Gastroesophageal sphincter (tissue), 4 donors: Measurements from ENCODE around the gene RANGAP1. TPM values are rescaled to one million over a fixed set of nuclear protein-coding genes. Genes with fewer than 3 reads are reported as not detected.

ENCODE experiments used
- ATAC-seq: fragments of 150-250 bp; one replicate; pipeline ENCODE4 v1.9.1; 2016; ENCODE audit warnings: mild to moderate bottlenecking, moderate library complexity
- H3K27ac ChIP-seq, 4 donors: fragments of 200-600 bp; sonication (generic) in 3 of 4; 1 replicate in 3 of 4; 2 replicates in 1 of 4; pipeline ENCODE4 v1.5.1; 2016 to 2019
- H3K27me3 ChIP-seq: fragments of 200-600 bp; sonication (generic); one replicate; pipeline ENCODE4 v1.5.1; 2019
- H3K36me3 ChIP-seq, 2 donors: fragments of 200-600 bp; sonication (generic); one replicate each; pipeline ENCODE4 v1.5.1; 2019; ENCODE audit warnings: control low read depth in 1 of 2
- H3K4me1 ChIP-seq, 3 donors: fragments of 200-600 bp; sonication (generic); 1 replicate in 2 of 3; 2 replicates in 1 of 3; pipeline ENCODE4 v1.5.1; 2016 to 2019; ENCODE audit warnings: control low read depth in 2 of 3
- H3K4me3 ChIP-seq, 2 donors: fragments of 200-600 bp; sonication (generic); one replicate each; pipeline ENCODE4 v1.5.1; 2019; ENCODE audit warnings: mild to moderate bottlenecking in 1 of 2, moderate library complexity in 1 of 2
- H3K9me3 ChIP-seq, 3 donors: fragments of 200-600 bp; sonication (generic); one replicate each; pipeline ENCODE4 v1.5.1; 2017 to 2019; ENCODE audit warnings: control low read depth in 2 of 3
- EP300 ChIP-seq: sonication (generic); formaldehyde crosslinking; IDR thresholded peaks from one replicate; pipeline ENCODE4 v1.6.1; 2017; ENCODE audit warnings: antibody characterized with exemption, mild to moderate bottlenecking
- POLR2A ChIP-seq, 2 donors: fragments of 450-650 bp; IDR thresholded peaks; one replicate each; pipeline ENCODE4 v1.6.1; 2017; ENCODE audit warnings: antibody characterized with exemption in 2 of 2, mild to moderate bottlenecking in 2 of 2, moderate library complexity in 1 of 2
- POLR2AphosphoS5 ChIP-seq: sonication (generic); formaldehyde crosslinking; IDR thresholded peaks from one replicate; pipeline ENCODE4 v1.6.1; 2017; ENCODE audit warnings: antibody characterized with exemption
- WGBS, 2 donors: methylation state at CpG; one replicate each; pipeline ENCODE4 v1.1.5; 2018; ENCODE audit warnings: low coverage in 1 of 2; 5-methylcytosine and 5-hydroxymethylcytosine counted together
- total RNA-seq, 4 donors: library from RNA; depleted of rRNA; stranded (reverse); fragments of >200 nt; gene quantifications; one replicate each; pipeline ENCODE4 v1.1.0, GENCODE V29; 2016
- TF ChIP-seq, protein P1 (sequence below), 4 experiments: fragments of 200-600 bp in 2 of 4; fragments of 450-650 bp in 2 of 4; sonication (generic) in 1 of 4; IDR thresholded peaks; one replicate each; pipeline ENCODE4 v1.5.1; 2017 to 2019; ENCODE audit warnings: antibody characterized with exemption in 4 of 4, mild to moderate bottlenecking in 2 of 4, moderate library complexity in 2 of 4

The RANGAP1 gene
- total RNA-seq, 4 donors from 2014 or later: 47.9 to 91.5 (median 59.1) TPM

DNA sequence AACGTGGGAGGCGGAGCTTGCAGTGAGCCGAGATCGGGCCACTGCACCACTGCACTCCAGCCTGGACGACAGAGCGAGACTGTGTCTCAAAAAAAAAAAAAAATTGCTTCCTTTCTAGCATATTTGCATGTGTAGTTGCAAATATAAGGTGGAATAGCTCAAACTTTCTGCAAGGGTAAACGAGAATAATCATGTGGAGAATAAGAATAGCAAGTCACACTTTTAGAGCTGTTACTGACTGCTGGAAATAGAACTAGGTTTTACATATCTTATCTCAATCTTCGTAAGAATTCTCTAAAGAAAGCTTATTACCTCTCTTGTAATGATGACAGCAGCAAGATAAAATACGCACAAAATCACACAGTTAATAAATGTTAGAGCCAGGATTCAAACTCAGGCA lies 79.3 kb downstream of the RANGAP1 start:
- ATAC-seq: no peak
- Histone ChIP-seq H3K27me3 (no peaks in the 10 kb centered on the region), H3K4me3 (no peak overlapping the region), H3K27ac (no peak overlapping the region), H3K4me1 (peaks cover 0 to 16% (median 6%) of the 10 kb centered on the region in 3 donors), H3K36me3 (peaks cover 0 to 37% of the 10 kb centered on the region in 2 donors), H3K9me3 (no peaks in the 10 kb centered on the region)
- no peak for TF ChIP-seq POLR2A (IDR thresholded peaks at IDR 0.05)
- TF ChIP-seq, protein P1, sequence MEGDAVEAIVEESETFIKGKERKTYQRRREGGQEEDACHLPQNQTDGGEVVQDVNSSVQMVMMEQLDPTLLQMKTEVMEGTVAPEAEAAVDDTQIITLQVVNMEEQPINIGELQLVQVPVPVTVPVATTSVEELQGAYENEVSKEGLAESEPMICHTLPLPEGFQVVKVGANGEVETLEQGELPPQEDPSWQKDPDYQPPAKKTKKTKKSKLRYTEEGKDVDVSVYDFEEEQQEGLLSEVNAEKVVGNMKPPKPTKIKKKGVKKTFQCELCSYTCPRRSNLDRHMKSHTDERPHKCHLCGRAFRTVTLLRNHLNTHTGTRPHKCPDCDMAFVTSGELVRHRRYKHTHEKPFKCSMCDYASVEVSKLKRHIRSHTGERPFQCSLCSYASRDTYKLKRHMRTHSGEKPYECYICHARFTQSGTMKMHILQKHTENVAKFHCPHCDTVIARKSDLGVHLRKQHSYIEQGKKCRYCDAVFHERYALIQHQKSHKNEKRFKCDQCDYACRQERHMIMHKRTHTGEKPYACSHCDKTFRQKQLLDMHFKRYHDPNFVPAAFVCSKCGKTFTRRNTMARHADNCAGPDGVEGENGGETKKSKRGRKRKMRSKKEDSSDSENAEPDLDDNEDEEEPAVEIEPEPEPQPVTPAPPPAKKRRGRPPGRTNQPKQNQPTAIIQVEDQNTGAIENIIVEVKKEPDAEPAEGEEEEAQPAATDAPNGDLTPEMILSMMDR (IDR thresholded peaks at IDR 0.05): no peak
- 92 to 96% methylated on average over 6 to 8 of the region's 9 CpGs for WGBS, 2 donors

GRCh38 chr22:41204992-41205900 lies 80.7 kb downstream of the RANGAP1 start, which contains the start of gene L3MBTL2:
TSS of gene L3MBTL2 (plus strand) at chr22:41205312. CDS start at chr22:41205363, 51 bp downstream.
- 5 to 7% methylated on average over 11 to 21 of the region's 47 CpGs for WGBS, 2 donors
- peak; percentile 18 to 24 for TF ChIP-seq POLR2A (IDR thresholded peaks at IDR 0.05)
- peak; percentile 73 for TF ChIP-seq POLR2AphosphoS5
- TF ChIP-seq, protein P1 (IDR thresholded peaks at IDR 0.05): no peak
- Histone ChIP-seq H3K27me3 (no peaks in the 10 kb centered on the region), H3K4me3 (peak within 1 kb of the TSS; percentile 59 to 82), H3K27ac (peak within 1 kb of the TSS; percentile 19 to 93 (median 86)), H3K36me3 (peaks cover 0 to 26% of the 10 kb centered on the region in 2 donors), H3K9me3 (no peaks in the 10 kb centered on the region), H3K4me1 (peaks cover 0 to 16% (median 6%) of the 10 kb centered on the region in 3 donors)
- peak; percentile 100 for ATAC-seq

DNA sequence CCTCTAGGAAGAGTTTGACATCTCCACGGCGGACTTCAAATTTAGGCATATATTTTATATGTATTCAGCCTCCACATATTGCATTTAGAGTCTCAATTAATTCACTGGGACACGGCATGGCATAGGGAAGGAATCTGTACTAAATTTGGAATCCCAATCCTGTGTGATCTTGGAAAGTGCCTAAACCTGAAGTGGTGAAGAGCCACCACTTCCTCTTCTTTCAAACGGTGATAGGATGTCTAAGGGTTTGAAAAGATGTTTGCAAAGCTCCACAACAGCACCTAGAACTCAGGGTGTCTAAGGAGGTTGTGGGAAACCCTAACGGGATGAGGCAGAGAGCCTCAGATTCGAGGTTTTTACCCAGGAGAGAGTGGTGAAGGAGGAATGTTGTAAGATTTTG lies 81.9 kb downstream of the RANGAP1 start:
- no peak for TF ChIP-seq EP300
- TF ChIP-seq, protein P1 (IDR thresholded peaks at IDR 0.05): no peak
- no peak for TF ChIP-seq POLR2A (IDR thresholded peaks at IDR 0.05)
- TF ChIP-seq POLR2AphosphoS5: no peak
- WGBS, 2 donors: 57 to 62% methylated on average over 6 of the region's 6 CpGs
- no peaks in the 10 kb centered on the region for H3K9me3 ChIP-seq
- H3K36me3 ChIP-seq: peaks cover 0 to 14% of the 10 kb centered on the region in 2 donors
- H3K4me1 ChIP-seq: peaks cover 0 to 16% (median 6%) of the 10 kb centered on the region in 3 donors
- no peak for ATAC-seq
- no peak overlapping the region for H3K4me3 ChIP-seq
- H3K27me3 ChIP-seq: no peaks in the 10 kb centered on the region
- H3K27ac ChIP-seq: no peak overlapping the region

DNA sequence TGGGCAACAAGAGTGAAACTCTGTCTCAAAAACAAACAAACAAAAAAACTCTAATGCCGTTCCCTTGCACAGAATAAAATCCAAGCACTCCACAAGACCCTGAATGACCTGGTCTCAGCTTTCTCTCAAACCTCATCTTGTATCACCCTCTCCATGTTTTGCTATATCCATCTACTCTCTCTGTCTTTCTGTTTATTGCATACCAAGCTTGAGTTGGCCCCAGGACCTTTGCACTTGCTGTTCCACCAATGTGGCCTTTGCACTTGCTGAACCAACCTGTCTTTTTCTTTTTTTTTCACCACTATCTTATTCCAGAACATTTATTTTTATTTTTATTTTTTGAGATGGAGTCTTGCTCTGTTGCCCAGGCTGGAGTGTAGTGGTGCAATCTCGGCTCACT lies 82.9 kb downstream of the RANGAP1 start:
- peaks cover 0 to 5% of the 10 kb centered on the region in 2 donors for H3K36me3 ChIP-seq
- peaks cover 0 to 23% (median 11%) of the 10 kb centered on the region in 3 donors for H3K4me1 ChIP-seq
- 94 to 97% methylated on average over 2 of the region's 2 CpGs for WGBS, 2 donors
- H3K9me3 ChIP-seq: no peaks in the 10 kb centered on the region
- no peak overlapping the region for H3K27ac ChIP-seq
- no peak overlapping the region for H3K4me3 ChIP-seq
- ATAC-seq: no peak
- TF ChIP-seq EP300: no peak
- no peak for TF ChIP-seq POLR2AphosphoS5
- TF ChIP-seq, protein P1 (IDR thresholded peaks at IDR 0.05): no peak
- no peak for TF ChIP-seq POLR2A (IDR thresholded peaks at IDR 0.05)
- H3K27me3 ChIP-seq: no peaks in the 10 kb centered on the region
